Measurements from ENCODE around the gene LCA5L. TPM values are rescaled to one million over a fixed set of nuclear protein-coding genes. Genes with fewer than 3 reads are reported as not detected.
A peak's percentile ranks its signal among the peaks of the same experiment; 100 is the strongest.

The LCA5L gene
- total RNA-seq, 1 donor from 2014 or later: not detected

GRCh38 chr21:39444421-39445180 lies 977 bp downstream of the LCA5L start:
- no peaks in the 10 kb centered on the region for H3K36me3 Mint-ChIP-seq (ENCODE audit: unreplicated experiment)
- H3K9me3 Mint-ChIP-seq (ENCODE audit: unreplicated experiment): peaks cover 3% of the 10 kb centered on the region
- TF ChIP-seq, protein P1, sequence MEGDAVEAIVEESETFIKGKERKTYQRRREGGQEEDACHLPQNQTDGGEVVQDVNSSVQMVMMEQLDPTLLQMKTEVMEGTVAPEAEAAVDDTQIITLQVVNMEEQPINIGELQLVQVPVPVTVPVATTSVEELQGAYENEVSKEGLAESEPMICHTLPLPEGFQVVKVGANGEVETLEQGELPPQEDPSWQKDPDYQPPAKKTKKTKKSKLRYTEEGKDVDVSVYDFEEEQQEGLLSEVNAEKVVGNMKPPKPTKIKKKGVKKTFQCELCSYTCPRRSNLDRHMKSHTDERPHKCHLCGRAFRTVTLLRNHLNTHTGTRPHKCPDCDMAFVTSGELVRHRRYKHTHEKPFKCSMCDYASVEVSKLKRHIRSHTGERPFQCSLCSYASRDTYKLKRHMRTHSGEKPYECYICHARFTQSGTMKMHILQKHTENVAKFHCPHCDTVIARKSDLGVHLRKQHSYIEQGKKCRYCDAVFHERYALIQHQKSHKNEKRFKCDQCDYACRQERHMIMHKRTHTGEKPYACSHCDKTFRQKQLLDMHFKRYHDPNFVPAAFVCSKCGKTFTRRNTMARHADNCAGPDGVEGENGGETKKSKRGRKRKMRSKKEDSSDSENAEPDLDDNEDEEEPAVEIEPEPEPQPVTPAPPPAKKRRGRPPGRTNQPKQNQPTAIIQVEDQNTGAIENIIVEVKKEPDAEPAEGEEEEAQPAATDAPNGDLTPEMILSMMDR (IDR thresholded peaks at IDR 0.05; ENCODE audit: partially characterized antibody, unreplicated experiment): no peak
- peak overlapping the region; percentile 97 for H3K4me3 Mint-ChIP-seq (ENCODE audit: unreplicated experiment)
- no peak overlapping the region for H3K27ac Mint-ChIP-seq (ENCODE audit: unreplicated experiment)
- no peak for DNase-seq
- H3K4me1 Mint-ChIP-seq (ENCODE audit: low read depth, unreplicated experiment): peaks cover 8% of the 10 kb centered on the region
- H3K27me3 Mint-ChIP-seq (ENCODE audit: unreplicated experiment): peaks cover 2% of the 10 kb centered on the region

GRCh38 chr21:39441502-39442475 lies 3.8 kb downstream of the LCA5L start:
- Mint-ChIP-seq H3K4me1 (ENCODE audit: low read depth, unreplicated experiment) (peaks cover 8% of the 10 kb centered on the region), H3K27ac (ENCODE audit: unreplicated experiment) (no peak overlapping the region), H3K27me3 (ENCODE audit: unreplicated experiment) (peaks cover 4% of the 10 kb centered on the region), H3K36me3 (ENCODE audit: unreplicated experiment) (no peaks in the 10 kb centered on the region), H3K4me3 (ENCODE audit: unreplicated experiment) (no peak overlapping the region), H3K9me3 (ENCODE audit: unreplicated experiment) (peaks cover 3% of the 10 kb centered on the region)
- peak; percentile 40 for DNase-seq
- TF ChIP-seq, protein P1 (IDR thresholded peaks at IDR 0.05; ENCODE audit: partially characterized antibody, unreplicated experiment): peak; percentile 72

- Mint-ChIP-seq H3K4me1 (ENCODE audit: low read depth, unreplicated experiment) (no peaks in the 10 kb centered on the region), H3K9me3 (ENCODE audit: unreplicated experiment) (no peaks in the 10 kb centered on the region), H3K4me3 (ENCODE audit: unreplicated experiment) (no peak overlapping the region), H3K36me3 (ENCODE audit: unreplicated experiment) (no peaks in the 10 kb centered on the region), H3K27ac (ENCODE audit: unreplicated experiment) (no peak overlapping the region), H3K27me3 (ENCODE audit: unreplicated experiment) (peaks cover 2% of the 10 kb centered on the region)
- no peak for DNase-seq
- TF ChIP-seq, protein P1 (IDR thresholded peaks at IDR 0.05; ENCODE audit: partially characterized antibody, unreplicated experiment): no peak
Measured at GRCh38 chr21:39439232-39439631, 6.3 kb downstream of the LCA5L start.

- TF ChIP-seq, protein P1 (IDR thresholded peaks at IDR 0.05; ENCODE audit: partially characterized antibody, unreplicated experiment): no peak
- Mint-ChIP-seq H3K4me1 (ENCODE audit: low read depth, unreplicated experiment) (peaks cover 2% of the 10 kb centered on the region), H3K9me3 (ENCODE audit: unreplicated experiment) (no peaks in the 10 kb centered on the region), H3K36me3 (ENCODE audit: unreplicated experiment) (no peaks in the 10 kb centered on the region), H3K27ac (ENCODE audit: unreplicated experiment) (no peak overlapping the region), H3K27me3 (ENCODE audit: unreplicated experiment) (peaks cover 3% of the 10 kb centered on the region), H3K4me3 (ENCODE audit: unreplicated experiment) (no peak overlapping the region)
- DNase-seq: no peak
Measured at GRCh38 chr21:39434950-39435349, 10.6 kb downstream of the LCA5L start.

Data from glutamatergic neuron (in vitro differentiated cells).